B cell (primary cell): Measurements from ENCODE around the gene RNF207.

ENCODE experiments used
- CTCF ChIP-seq: fragments of 200-600 bp; IDR thresholded peaks from one replicate; pipeline ENCODE4 v1.8.0; 2022; ENCODE audit warnings: antibody characterized with exemption, mild to moderate bottlenecking
- EZH2 ChIP-seq: IDR thresholded peaks from 2 replicates; pipeline ENCODE4 v1.6.1; 2012; ENCODE audit warnings: borderline replicate concordance, low read depth, mild to moderate bottlenecking, moderate library complexity, low read length; ENCODE audit not compliant: insufficient read depth, poor library complexity, severe bottlenecking

- TF ChIP-seq CTCF (no peak), EZH2 (no peak)
Observed at GRCh38 chr1:6171548-6172124, 34.3 kb upstream of the RNF207 start.
